Measurements from ENCODE around the gene WNT3A.

WNT3A gene

DNA sequence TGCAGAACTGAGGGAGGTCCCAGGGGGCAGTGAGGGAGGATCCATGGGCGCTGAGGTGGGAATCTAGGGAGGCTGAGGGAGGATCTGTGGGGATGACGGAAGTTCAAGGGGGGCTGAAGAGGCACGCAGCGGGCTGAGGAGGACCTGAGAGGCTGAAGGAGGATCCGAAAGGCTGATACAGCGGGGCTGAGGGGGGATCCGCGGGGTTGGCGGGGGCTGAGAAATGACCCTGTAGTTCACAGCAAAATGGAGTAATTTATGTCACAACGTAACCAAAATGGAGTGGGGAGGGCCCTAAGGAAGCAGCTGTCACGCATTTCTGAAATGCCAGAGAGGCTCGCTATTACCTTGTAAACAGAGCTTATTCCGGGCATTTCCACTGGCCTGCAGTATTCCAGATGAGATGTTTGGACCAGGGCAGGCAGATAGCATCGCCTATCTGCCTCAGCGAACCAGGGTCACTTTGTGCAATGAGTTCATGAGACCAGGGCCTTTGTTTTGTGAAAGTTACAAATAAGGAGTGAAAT is 103.2 kb downstream of the WNT3A start:
- no peak for TF ChIP-seq ZFX (IDR thresholded peaks at IDR 0.05)
- TF ChIP-seq, protein P1, sequence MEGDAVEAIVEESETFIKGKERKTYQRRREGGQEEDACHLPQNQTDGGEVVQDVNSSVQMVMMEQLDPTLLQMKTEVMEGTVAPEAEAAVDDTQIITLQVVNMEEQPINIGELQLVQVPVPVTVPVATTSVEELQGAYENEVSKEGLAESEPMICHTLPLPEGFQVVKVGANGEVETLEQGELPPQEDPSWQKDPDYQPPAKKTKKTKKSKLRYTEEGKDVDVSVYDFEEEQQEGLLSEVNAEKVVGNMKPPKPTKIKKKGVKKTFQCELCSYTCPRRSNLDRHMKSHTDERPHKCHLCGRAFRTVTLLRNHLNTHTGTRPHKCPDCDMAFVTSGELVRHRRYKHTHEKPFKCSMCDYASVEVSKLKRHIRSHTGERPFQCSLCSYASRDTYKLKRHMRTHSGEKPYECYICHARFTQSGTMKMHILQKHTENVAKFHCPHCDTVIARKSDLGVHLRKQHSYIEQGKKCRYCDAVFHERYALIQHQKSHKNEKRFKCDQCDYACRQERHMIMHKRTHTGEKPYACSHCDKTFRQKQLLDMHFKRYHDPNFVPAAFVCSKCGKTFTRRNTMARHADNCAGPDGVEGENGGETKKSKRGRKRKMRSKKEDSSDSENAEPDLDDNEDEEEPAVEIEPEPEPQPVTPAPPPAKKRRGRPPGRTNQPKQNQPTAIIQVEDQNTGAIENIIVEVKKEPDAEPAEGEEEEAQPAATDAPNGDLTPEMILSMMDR (conservative IDR thresholded peaks at IDR 0.05): no peak
- peak overlapping the region; percentile 83 for H3K27ac ChIP-seq

DNA sequence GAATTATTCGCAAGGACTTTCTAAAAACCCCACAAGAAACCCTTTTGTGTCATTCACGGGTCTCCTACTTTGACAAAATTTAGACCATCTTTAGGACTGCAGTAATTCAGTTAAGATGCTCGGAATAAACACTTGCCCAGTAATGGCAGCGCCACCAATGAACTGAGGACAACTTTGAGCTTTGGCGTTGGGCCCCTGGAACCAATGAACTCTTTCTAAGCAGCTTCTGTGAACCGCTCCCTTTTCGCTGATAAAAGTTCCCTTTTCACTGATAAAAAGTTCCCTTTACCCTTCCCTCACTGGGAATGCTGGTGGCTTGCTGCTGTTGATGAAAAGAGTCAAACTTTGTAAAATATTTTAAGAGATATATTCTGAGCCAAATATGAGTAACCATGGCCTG is 103.8 kb downstream of the WNT3A start:
- H3K27ac ChIP-seq: no peak overlapping the region

More for the DNA sequence above, 103.8 kb downstream of the WNT3A start:
- TF ChIP-seq, protein P1 (conservative IDR thresholded peaks at IDR 0.05): no peak
- no peak for TF ChIP-seq ZFX (IDR thresholded peaks at IDR 0.05)

Measured in C4-2B (cell line).